Midbrain (tissue), 1 donor: ENCODE data around the gene ZNHIT1.

ENCODE experiments used
- DNase-seq: peaks from one replicate; lab custom pipeline; 2025; lab: John Stamatoyannopoulos, UW

ZNHIT1 gene

DNA sequence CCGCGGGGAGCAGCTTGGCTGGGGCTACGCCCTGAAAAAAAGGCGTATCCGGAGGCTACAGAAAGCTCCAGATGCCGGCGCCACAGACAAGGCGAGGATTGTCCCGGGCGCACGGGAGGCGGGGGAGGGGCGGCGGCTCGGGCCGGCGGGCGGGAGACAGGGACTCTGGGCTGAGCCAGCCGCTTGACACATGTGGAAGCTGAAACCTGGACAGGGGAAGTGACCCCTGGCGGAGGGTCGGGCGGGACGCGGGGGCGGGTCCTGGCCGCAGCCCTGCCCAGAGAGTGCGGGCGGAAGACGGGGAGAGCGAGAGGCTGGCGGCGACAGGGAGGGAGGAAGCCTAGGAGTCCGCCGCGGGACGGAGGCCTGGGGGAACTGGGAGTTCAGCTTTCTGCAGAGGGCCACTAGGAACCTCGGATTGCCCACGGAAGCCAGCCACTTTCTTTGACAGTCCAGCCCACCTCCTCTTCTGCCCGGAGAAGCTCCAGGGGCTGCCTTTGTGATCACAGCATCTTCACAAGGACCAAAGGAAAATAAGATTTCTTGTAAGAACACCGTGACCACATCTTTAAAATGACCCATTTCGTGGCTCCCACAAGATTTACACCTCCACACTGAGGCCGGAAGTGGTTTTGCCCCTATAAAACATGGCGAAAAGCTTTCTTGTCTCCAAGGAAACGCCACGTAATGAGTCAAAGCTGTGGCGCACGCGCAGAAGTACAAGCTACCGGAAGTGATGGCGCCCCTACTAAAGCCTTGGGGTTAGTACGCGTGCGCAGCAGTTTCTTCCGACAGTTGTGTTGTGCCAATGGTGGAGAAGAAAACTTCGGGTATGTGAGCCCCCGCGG lies at the start of gene ZNHIT1, which contains the start of gene PLOD3:
ZNHIT1 (plus strand) TSS at position 778 of the 848 bp plus-strand sequence; CDS start at position 809, 31 bp downstream.
PLOD3 (minus strand) TSS at position 194 of the 848 bp plus-strand sequence. CDS start 307 bp downstream, outside the sequence.
- DNase-seq, result peak; percentile 98

GRCh38 chr7:101168412-101169049 lies 49.4 kb upstream of the ZNHIT1 start:
- DNase-seq, result no peak

GRCh38 chr7:101169110-101169837 lies 48.7 kb upstream of the ZNHIT1 start:
- no peak for DNase-seq

DNA sequence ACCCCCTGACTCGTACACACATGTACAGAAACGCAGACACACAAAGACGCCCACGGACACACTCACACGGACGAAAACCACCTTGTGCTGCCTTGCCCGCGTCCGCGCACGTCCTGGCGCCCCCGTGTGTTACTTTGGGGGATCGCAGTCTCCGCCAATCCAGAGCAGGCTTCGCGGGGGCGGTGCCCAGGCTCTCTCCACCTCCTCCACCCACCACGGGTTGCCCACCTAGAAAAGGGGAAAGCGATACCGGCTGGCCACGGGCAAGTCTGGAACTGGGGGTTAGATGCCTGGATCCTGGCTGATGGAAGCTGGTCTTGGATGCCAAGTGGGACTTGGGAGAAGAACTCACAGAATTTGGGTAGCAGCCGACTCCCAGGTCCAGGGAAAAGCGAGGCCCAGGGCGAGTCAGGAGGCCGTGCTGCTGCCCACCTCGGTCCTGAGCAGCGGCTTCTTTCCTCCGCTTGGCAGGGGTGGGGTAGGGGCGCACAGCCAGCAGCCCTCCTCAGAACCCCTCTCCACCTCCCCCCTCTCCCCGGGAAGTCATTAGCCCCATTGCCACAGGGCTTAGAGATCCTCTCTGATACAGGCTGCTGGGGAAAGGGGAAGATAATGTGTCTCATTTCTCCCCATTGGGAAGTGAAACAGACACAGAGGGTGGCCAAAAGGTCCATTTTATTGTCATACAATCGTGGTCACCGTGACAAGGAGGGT lies 48.0 kb upstream of the ZNHIT1 start:
- peak; percentile 43 for DNase-seq

DNA sequence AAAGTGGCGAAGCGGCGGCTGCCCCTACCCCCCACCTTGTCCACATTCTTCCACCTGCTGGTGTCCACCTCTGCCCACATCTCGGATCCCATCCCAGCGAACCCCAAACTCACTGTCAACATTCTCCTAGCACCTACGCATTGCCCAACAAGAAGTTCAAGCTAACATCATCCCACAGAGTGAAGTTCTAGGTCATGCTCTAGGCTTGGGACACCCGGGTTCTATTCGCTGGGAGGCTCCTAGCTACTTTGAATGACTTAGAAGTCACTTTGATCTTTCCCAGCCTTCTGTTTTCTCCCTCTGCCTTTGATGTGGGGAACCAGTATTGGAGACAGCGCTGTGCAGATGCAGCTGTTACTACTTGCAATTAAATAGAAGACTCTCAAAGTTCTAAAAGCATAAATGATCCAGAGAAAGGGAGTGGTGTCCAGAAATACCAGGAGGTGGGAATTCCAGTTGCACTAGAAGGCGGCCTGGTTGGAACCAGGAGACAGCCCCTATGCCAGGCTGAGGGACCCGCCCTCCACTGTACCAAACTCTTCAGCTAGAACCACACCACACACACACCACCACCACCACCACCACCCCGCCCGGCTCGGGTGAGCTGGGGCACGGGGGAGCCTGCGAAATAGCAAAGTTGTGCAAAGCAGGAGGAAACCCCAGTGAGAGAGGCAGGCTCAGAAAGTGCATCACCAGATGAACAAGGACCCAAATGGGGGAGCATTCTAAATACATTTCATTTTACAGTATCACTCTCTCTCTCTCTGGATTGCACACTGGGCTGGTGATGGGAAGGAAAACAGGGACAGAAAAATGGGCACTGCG lies 47.1 kb upstream of the ZNHIT1 start:
- no peak for DNase-seq

- no peak for DNase-seq
Measured at GRCh38 chr7:101171442-101171837, 46.5 kb upstream of the ZNHIT1 start.

DNA sequence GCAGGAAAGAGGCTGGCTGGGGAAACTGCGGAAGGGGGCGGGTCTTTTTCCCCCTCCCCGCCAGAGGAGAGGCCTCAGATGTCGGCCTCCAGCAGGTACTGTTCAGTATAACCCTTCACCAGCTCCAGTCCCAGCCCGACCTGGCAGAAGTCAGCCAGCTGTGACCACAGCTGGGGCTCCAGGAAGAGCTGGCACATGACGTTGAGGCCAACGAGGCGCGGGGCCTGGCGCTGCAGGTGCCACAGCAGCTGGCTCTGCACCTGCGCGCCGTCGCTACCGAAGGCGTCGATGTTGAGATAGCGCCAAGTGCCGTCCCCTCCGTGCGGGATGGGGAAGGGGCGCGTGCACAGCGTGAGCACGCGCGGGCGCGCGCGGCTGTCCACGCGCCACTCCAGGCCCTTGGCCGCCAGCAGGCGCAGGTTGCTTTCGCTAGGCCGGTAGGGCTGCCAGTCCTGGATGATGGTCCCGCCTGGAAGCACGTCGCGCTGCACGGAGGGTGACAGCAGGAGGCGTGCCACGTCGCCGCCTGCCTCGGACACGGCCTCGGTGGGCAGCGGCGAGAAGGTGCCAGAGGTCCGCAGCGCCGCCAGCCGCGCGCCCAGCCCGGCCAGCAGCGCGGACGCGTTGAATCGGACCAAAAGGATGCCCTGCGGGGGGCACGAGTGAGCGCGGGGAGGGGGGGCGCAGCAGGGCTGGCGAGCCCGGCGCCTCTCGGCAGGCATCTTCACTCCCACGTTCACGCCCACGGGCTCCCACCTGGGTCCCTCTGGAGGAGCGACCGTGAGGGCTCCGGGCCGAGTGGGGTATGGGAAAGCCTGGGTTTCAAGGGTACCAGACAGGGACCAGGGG lies 45.7 kb upstream of the ZNHIT1 start:
- no peak for DNase-seq

GRCh38 chr7:101172854-101173751 lies 44.9 kb upstream of the ZNHIT1 start:
- peak; percentile 13 for DNase-seq

GRCh38 chr7:101173752-101174244 lies 44.2 kb upstream of the ZNHIT1 start:
- no peak for DNase-seq

DNA sequence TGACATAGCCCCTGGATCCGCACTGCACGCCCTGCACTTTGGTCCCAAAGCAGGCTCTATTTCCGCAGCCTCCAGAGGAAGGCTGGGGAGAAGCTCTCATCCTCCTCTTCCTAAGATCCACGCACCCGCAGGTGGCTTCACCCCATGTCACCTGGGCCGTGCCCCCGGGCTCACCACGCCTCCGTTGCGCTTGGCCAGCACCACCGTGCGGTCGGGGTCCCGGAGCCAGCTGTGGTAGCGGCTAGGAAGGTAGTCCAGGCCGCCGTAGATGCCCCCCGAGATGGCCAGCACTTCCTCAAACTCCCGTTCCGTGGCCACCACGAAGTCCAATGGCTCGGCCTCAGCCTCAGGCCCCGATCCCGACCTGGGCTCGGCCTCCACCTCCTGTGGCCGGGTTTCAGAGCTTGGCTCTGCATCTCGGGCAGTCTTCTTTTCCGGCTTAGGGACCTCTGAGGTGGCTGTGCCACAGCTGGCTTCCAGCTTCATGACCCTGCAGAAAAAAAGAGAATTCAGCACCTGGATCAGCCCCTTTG lies 43.6 kb upstream of the ZNHIT1 start:
- no peak for DNase-seq

DNA sequence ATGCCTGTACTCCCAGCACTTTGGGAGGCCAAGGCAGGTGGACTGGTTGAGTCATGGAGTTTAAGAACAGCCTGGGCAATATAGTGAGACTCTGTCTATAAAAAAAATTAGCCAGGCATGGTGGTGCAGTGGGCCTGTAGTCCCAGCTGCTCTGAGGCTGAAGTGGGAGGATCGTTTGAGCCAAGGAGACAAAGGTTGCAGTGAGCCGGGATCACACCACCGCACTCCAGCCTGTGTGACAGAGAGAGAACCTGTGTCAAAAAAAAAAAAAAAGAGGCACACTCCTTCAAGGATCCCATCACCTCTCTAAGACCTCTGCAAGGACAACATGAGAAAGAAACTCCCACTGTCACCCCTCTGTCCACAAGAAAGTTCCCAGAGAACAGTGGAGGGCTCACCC lies 42.3 kb upstream of the ZNHIT1 start:
- no peak for DNase-seq

GRCh38 chr7:101177644-101178043 lies 40.3 kb upstream of the ZNHIT1 start:
- no peak for DNase-seq

DNA sequence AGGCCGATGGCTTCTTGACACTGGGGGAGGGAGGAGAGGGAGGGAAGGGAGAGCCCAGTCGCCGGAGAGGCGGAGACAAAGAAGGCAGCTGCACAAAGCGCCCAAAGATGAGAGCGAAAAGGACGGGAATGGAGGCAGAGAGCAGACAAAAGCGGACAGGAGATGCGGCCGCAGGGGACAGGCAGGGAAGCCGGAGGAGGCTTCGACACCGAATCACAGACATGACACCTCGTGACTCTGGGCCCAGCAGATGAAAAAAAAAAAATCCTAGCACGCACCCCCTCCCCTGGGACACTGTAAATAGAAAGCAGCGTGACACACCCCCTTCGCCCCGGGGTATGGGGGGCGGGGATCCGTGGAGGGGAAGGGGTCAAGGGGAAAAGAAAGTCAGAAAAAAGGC lies 38.8 kb upstream of the ZNHIT1 start:
- DNase-seq, result no peak

- DNase-seq, result no peak
Measured at GRCh38 chr7:101179713-101180112, 38.3 kb upstream of the ZNHIT1 start.

DNA sequence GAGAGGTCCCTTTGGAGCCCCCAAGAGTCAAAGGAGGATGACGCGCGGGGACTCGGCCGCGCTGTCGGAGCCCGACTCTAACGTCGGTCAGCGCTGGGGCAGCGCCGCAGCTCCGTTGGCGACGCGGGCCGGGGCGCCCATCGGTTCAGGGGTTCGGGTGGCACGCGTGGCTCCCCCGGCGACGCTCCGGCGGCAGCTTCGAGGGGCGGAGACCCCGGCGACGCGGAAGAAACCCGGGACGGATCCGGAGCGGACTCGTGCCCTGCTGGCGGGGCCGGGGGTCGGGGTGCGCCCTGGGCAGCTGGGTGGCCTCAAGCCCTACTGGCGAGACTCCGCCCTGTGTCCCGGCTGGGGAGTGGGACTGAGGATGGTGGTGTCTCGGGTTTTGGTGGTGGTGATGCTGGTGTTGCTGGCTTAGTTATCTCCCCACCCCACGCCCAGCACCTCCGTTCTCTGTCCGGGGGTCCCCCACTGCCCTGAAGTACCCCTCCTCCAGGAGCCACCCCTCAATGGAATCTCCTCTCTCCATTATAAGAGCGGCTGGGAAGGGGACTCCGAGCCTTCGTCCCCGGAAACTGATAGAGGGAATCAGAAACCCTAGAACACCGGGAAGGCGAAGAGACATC lies 37.7 kb upstream of the ZNHIT1 start, which contains the start of gene NAT16:
NAT16 (minus strand) TSS at position 164 of the 626 bp plus-strand sequence. CDS start 5,486 bp downstream, outside the sequence.
- DNase-seq, result no peak

GRCh38 chr7:101185258-101185839 lies 32.6 kb upstream of the ZNHIT1 start:
- DNase-seq, result no peak

GRCh38 chr7:101186194-101186593 lies 31.8 kb upstream of the ZNHIT1 start:
- DNase-seq, result no peak
